ENCODE measurements around the gene MMUT. TPM values are rescaled to one million over a fixed set of nuclear protein-coding genes. Genes with fewer than 3 reads are reported as not detected.

MMUT gene
- total and polyA plus RNA-seq, 2 experiments from 2014 or later: 8.7 to 12.4 TPM

DNA sequence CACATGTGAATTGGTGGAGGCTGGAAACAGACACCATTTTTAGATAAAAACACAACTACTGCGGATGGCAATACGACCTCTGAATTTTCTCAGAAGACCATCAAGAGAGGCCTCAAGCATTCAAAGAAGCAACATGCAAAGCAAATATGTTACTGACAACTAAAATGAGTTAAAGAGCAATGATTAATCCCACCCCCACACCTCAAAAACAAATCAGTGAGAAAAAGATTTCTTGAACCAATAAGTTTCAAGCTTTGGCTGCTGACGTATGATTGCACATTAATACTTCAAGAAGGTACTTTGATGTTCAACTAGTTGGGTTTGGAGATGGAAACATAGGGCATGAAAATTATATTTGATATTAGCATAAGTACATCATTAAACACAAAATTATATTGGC lies 982 bp downstream of the MMUT start (continued):
- no peak for TF ChIP-seq EZH2 (IDR thresholded peaks at IDR 0.05; ENCODE audit: low read depth, unreplicated experiment)
- TF ChIP-seq ZNF331 (CRISPR knock-in tag; IDR thresholded peaks at IDR 0.05; ENCODE audit: low read depth): no peak
- TF ChIP-seq, protein P1, sequence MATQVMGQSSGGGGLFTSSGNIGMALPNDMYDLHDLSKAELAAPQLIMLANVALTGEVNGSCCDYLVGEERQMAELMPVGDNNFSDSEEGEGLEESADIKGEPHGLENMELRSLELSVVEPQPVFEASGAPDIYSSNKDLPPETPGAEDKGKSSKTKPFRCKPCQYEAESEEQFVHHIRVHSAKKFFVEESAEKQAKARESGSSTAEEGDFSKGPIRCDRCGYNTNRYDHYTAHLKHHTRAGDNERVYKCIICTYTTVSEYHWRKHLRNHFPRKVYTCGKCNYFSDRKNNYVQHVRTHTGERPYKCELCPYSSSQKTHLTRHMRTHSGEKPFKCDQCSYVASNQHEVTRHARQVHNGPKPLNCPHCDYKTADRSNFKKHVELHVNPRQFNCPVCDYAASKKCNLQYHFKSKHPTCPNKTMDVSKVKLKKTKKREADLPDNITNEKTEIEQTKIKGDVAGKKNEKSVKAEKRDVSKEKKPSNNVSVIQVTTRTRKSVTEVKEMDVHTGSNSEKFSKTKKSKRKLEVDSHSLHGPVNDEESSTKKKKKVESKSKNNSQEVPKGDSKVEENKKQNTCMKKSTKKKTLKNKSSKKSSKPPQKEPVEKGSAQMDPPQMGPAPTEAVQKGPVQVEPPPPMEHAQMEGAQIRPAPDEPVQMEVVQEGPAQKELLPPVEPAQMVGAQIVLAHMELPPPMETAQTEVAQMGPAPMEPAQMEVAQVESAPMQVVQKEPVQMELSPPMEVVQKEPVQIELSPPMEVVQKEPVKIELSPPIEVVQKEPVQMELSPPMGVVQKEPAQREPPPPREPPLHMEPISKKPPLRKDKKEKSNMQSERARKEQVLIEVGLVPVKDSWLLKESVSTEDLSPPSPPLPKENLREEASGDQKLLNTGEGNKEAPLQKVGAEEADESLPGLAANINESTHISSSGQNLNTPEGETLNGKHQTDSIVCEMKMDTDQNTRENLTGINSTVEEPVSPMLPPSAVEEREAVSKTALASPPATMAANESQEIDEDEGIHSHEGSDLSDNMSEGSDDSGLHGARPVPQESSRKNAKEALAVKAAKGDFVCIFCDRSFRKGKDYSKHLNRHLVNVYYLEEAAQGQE (IDR thresholded peaks at IDR 0.05; ENCODE audit: unreplicated experiment): no peak
- no peak for TF ChIP-seq NANOG (IDR thresholded peaks at IDR 0.05; ENCODE audit: borderline replicate concordance)
- no peak for TF ChIP-seq STAT1 (IDR thresholded peaks at IDR 0.05; ENCODE audit: unreplicated experiment)

DNA sequence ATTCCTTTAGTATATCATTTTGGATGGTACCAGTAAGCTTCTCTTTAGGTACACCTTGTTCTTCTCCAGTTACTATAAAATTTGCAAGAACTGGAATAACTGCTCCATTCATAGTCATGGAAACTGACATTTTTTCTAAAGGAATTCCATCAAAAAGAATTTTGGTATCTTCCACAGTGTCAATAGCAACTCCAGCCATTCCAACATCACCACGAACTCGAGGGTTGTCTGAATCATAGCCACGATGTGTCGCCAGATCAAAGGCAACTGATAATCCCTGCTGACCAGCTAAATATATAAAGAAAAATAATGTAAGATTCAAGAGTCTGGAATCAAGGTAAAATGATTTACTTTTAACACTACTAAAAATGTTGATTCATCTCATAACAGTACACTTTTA lies 5.3 kb downstream of the MMUT start:
- H3K4me1 ChIP-seq (ENCODE audit: insufficient read depth): no peaks in the 10 kb centered on the region
- no peaks in the 10 kb centered on the region for H3K27me3 ChIP-seq (ENCODE audit: insufficient read depth)
- no peaks in the 10 kb centered on the region for H3K36me3 ChIP-seq (ENCODE audit: insufficient read depth)
- H3K27ac ChIP-seq (ENCODE audit: low read depth): no peak overlapping the region
- no peak overlapping the region for H2AFZ ChIP-seq
- Mint-ChIP-seq H3K27ac (no peak overlapping the region), H3K4me3 (no peak overlapping the region), H3K27me3 (ENCODE audit: insufficient read depth, low read depth, poor library complexity) (no peaks in the 10 kb centered on the region), H3K9me3 (peaks cover 3% of the 10 kb centered on the region; the same call in 1 of the 3 replicates), H3K36me3 (ENCODE audit: low read depth) (no peaks in the 10 kb centered on the region; the same call in 2 of the 3 replicates), H3K4me1 (peaks cover 7% of the 10 kb centered on the region)
- DNase-seq (ENCODE audit: low spot score) (no peak), ATAC-seq (no peak)
- H3F3A ChIP-seq (replicated peaks; ENCODE audit: low read depth): no peaks in the 10 kb centered on the region
- H3K4me2 ChIP-seq: no peak overlapping the region
- no peaks in the 10 kb centered on the region for H4K20me1 ChIP-seq (replicated peaks; ENCODE audit: insufficient read depth)
- no peaks in the 10 kb centered on the region for H3K9me2 ChIP-seq (ENCODE audit: insufficient read depth)
- H3K4me3 ChIP-seq: no peak overlapping the region
- H3K79me2 ChIP-seq (replicated peaks; ENCODE audit: insufficient read depth): peaks cover 20% of the 10 kb centered on the region; the same call in 1 of the 2 replicates
- TF ChIP-seq POLR2AphosphoS5 (IDR thresholded peaks at IDR 0.05; ENCODE audit: low read depth): no peak
- TF ChIP-seq, protein P2, sequence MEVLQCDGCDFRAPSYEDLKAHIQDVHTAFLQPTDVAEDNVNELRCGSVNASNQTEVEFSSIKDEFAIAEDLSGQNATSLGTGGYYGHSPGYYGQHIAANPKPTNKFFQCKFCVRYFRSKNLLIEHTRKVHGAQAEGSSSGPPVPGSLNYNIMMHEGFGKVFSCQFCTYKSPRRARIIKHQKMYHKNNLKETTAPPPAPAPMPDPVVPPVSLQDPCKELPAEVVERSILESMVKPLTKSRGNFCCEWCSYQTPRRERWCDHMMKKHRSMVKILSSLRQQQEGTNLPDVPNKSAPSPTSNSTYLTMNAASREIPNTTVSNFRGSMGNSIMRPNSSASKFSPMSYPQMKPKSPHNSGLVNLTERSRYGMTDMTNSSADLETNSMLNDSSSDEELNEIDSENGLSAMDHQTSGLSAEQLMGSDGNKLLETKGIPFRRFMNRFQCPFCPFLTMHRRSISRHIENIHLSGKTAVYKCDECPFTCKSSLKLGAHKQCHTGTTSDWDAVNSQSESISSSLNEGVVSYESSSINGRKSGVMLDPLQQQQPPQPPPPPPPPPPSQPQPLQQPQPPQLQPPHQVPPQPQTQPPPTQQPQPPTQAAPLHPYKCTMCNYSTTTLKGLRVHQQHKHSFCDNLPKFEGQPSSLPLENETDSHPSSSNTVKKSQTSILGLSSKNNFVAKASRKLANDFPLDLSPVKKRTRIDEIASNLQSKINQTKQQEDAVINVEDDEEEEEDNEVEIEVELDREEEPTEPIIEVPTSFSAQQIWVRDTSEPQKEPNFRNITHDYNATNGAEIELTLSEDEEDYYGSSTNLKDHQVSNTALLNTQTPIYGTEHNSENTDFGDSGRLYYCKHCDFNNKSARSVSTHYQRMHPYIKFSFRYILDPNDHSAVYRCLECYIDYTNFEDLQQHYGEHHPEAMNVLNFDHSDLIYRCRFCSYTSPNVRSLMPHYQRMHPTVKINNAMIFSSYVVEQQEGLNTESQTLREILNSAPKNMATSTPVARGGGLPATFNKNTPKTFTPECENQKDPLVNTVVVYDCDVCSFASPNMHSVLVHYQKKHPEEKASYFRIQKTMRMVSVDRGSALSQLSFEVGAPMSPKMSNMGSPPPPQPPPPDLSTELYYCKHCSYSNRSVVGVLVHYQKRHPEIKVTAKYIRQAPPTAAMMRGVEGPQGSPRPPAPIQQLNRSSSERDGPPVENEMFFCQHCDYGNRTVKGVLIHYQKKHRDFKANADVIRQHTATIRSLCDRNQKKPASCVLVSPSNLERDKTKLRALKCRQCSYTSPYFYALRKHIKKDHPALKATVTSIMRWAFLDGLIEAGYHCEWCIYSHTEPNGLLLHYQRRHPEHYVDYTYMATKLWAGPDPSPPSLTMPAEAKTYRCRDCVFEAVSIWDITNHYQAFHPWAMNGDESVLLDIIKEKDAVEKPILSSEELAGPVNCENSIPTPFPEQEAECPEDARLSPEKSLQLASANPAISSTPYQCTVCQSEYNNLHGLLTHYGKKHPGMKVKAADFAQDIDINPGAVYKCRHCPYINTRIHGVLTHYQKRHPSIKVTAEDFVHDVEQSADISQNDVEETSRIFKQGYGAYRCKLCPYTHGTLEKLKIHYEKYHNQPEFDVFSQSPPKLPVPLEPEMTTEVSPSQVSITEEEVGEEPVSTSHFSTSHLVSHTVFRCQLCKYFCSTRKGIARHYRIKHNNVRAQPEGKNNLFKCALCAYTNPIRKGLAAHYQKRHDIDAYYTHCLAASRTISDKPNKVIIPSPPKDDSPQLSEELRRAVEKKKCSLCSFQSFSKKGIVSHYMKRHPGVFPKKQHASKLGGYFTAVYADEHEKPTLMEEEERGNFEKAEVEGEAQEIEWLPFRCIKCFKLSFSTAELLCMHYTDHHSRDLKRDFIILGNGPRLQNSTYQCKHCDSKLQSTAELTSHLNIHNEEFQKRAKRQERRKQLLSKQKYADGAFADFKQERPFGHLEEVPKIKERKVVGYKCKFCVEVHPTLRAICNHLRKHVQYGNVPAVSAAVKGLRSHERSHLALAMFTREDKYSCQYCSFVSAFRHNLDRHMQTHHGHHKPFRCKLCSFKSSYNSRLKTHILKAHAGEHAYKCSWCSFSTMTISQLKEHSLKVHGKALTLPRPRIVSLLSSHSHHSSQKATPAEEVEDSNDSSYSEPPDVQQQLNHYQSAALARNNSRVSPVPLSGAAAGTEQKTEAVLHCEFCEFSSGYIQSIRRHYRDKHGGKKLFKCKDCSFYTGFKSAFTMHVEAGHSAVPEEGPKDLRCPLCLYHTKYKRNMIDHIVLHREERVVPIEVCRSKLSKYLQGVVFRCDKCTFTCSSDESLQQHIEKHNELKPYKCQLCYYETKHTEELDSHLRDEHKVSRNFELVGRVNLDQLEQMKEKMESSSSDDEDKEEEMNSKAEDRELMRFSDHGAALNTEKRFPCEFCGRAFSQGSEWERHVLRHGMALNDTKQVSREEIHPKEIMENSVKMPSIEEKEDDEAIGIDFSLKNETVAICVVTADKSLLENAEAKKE (CRISPR knock-in tag; IDR thresholded peaks at IDR 0.05): no peak
- no peak for TF ChIP-seq ZNF114 (CRISPR knock-in tag; IDR thresholded peaks at IDR 0.05)
- TF ChIP-seq, protein P1 (IDR thresholded peaks at IDR 0.05; ENCODE audit: unreplicated experiment): no peak
- no peak for TF ChIP-seq EZH2phosphoT487 (IDR thresholded peaks at IDR 0.05; ENCODE audit: unreplicated experiment)
- TF ChIP-seq, protein P3, sequence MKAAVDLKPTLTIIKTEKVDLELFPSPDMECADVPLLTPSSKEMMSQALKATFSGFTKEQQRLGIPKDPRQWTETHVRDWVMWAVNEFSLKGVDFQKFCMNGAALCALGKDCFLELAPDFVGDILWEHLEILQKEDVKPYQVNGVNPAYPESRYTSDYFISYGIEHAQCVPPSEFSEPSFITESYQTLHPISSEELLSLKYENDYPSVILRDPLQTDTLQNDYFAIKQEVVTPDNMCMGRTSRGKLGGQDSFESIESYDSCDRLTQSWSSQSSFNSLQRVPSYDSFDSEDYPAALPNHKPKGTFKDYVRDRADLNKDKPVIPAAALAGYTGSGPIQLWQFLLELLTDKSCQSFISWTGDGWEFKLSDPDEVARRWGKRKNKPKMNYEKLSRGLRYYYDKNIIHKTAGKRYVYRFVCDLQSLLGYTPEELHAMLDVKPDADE (IDR thresholded peaks at IDR 0.05): no peak
- no peak for TF ChIP-seq STAT1 (IDR thresholded peaks at IDR 0.05; ENCODE audit: unreplicated experiment)
- TF ChIP-seq EZH2 (IDR thresholded peaks at IDR 0.05; ENCODE audit: low read depth, unreplicated experiment): no peak
- no peak for TF ChIP-seq NANOG (IDR thresholded peaks at IDR 0.05; ENCODE audit: borderline replicate concordance)

Measured in GM23338 (cell line).